Stimulated activated CD4-positive, alpha-beta T cell treated with anti-CD3 and anti-CD28 coated beads, Interleukin-1b, Interleukin-23, amount 100 ng/mL, for 4 hours (primary cell): Measurements from ENCODE around the gene SCAMP1.
"Not testable (repeated sequence)": the region's sequence is repeated elsewhere in the genome, so short reads cannot be mapped to it uniquely, and the experiment has no call there.

ENCODE experiments used
- DNase-seq, 2 donors: peaks; one replicate each; pipeline ENCODE4 v3.0.0-alpha.2; 2020; ENCODE audit warnings: low read depth in 2 of 2

The SCAMP1 gene

GRCh38 chr5:78359831-78360673 lies at the start of gene SCAMP1:
Gene SCAMP1, plus strand, starts transcription at chr5:78360617. Its CDS starts 55 bp downstream, at chr5:78360672.
- peak; percentile 86 to 93 for DNase-seq

GRCh38 chr5:78317515-78317914 lies 42.9 kb upstream of the SCAMP1 start:
- no peak for DNase-seq

GRCh38 chr5:78318337-78318736 lies 42.1 kb upstream of the SCAMP1 start:
- no peak for DNase-seq

GRCh38 chr5:78320401-78320800 lies 40.0 kb upstream of the SCAMP1 start:
- DNase-seq: no peak

- DNase-seq: no peak
These were observed 37.2 kb upstream of the SCAMP1 start for GRCh38 chr5:78323241-78323640.

- no peak for DNase-seq
These were observed 33.5 kb upstream of the SCAMP1 start for GRCh38 chr5:78326930-78327329.

- DNase-seq: no peak
These were observed 32.5 kb upstream of the SCAMP1 start for GRCh38 chr5:78327761-78328510.

GRCh38 chr5:78328585-78329173 lies 31.7 kb upstream of the SCAMP1 start:
- DNase-seq: no peak

- DNase-seq: no peak
These were observed 28.8 kb upstream of the SCAMP1 start for GRCh38 chr5:78331523-78332080.

- DNase-seq: no peak
These were observed 25.6 kb upstream of the SCAMP1 start for GRCh38 chr5:78334811-78335210.

GRCh38 chr5:78335976-78336375 lies 24.4 kb upstream of the SCAMP1 start:
- DNase-seq: no peak

- no peak for DNase-seq
These were observed 23.7 kb upstream of the SCAMP1 start for GRCh38 chr5:78336698-78337097.

- DNase-seq: no peak
These were observed 20.6 kb upstream of the SCAMP1 start for GRCh38 chr5:78339617-78340436.

- no peak for DNase-seq
These were observed 19.0 kb upstream of the SCAMP1 start for GRCh38 chr5:78341440-78341839.

- no peak for DNase-seq
These were observed 14.9 kb upstream of the SCAMP1 start for GRCh38 chr5:78345485-78345884.

GRCh38 chr5:78353520-78353919 lies 6.9 kb upstream of the SCAMP1 start:
- no peak for DNase-seq

- DNase-seq: no peak
These were observed 6.2 kb upstream of the SCAMP1 start for GRCh38 chr5:78354066-78354670.

- no peak for DNase-seq
These were observed 4.9 kb upstream of the SCAMP1 start for GRCh38 chr5:78355561-78355960.

- not testable (repeated sequence) for DNase-seq
These were observed 974 bp upstream of the SCAMP1 start for GRCh38 chr5:78359455-78359830.

GRCh38 chr5:78360674-78360923 lies 182 bp downstream of the SCAMP1 start:
- no peak for DNase-seq

GRCh38 chr5:78360924-78361630 lies 660 bp downstream of the SCAMP1 start:
- DNase-seq: peak; percentile 46 to 64
